Astrocyte (in vitro differentiated cells and primary cell): Measurements from ENCODE around the gene NFAT5. TPM values are rescaled to one million over a fixed set of nuclear protein-coding genes. Genes with fewer than 3 reads are reported as not detected.

Experiments
- DNase-seq: peaks from one replicate; pipeline ENCODE4 v3.0.0-alpha.2; 2010; ENCODE audit warnings: low read depth
- FAIRE-seq: peaks from 2 replicates; lab custom pipeline; 2011; peaks lifted over from hg19 to GRCh38; lab: Jason Lieb, UNC
- H2AFZ ChIP-seq: 2 replicates; pipeline ENCODE4 v1.6.0; 2012; ENCODE audit warnings: low read depth, low read length, inconsistent platforms
- H3K27ac ChIP-seq: 2 replicates; pipeline ENCODE4 v1.5.1; 2011; ENCODE audit warnings: low read depth, low read length, inconsistent platforms
- H3K27me3 ChIP-seq: 2 replicates; pipeline ENCODE4 v1.6.0; 2011; ENCODE audit warnings: low read length, inconsistent platforms; ENCODE audit not compliant: insufficient read depth
- H3K36me3 ChIP-seq: 2 replicates; pipeline ENCODE4 v1.5.1; 2011; ENCODE audit warnings: low read length, inconsistent platforms; ENCODE audit not compliant: insufficient read depth
- H3K4me1 ChIP-seq: 2 replicates; pipeline ENCODE4 v1.5.1; 2011; ENCODE audit warnings: low read length, inconsistent platforms; ENCODE audit not compliant: insufficient read depth
- H3K4me2 ChIP-seq: 2 replicates; pipeline ENCODE4 v1.6.0; 2012; ENCODE audit warnings: low read length, inconsistent platforms
- H3K4me3 ChIP-seq: 2 replicates; pipeline ENCODE4 v1.5.1; 2011; ENCODE audit warnings: low read depth, mild to moderate bottlenecking, low read length, inconsistent platforms; ENCODE audit not compliant: insufficient read depth
- H3K79me2 ChIP-seq: 2 replicates; pipeline ENCODE4 v1.6.0; 2012; ENCODE audit warnings: mild to moderate bottlenecking, low read length, inconsistent platforms; ENCODE audit not compliant: insufficient read depth
- H3K9ac ChIP-seq: 2 replicates; pipeline ENCODE4 v1.6.0; 2012; ENCODE audit warnings: mild to moderate bottlenecking, low read length, inconsistent platforms
- H3K9me3 ChIP-seq: 2 replicates; pipeline ENCODE4 v1.5.1; 2012; ENCODE audit warnings: low read depth, mild to moderate bottlenecking, low read length, inconsistent platforms; ENCODE audit not compliant: insufficient read depth
- H4K20me1 ChIP-seq: 2 replicates; pipeline ENCODE4 v1.6.0; 2012; ENCODE audit warnings: low read length, inconsistent platforms; ENCODE audit not compliant: insufficient read depth
- H3K27ac Mint-ChIP-seq: one replicate; pipeline ENCODE4 v1.8.0; 2021; ENCODE audit warnings: mild to moderate bottlenecking, mixed read lengths; ENCODE audit not compliant: unreplicated experiment
- H3K27me3 Mint-ChIP-seq: one replicate; pipeline ENCODE4 v1.8.0; 2021; ENCODE audit warnings: low read depth, mixed read lengths; ENCODE audit not compliant: unreplicated experiment
- H3K36me3 Mint-ChIP-seq: one replicate; pipeline ENCODE4 v1.8.0; 2021; ENCODE audit warnings: low read depth, mixed read lengths; ENCODE audit not compliant: unreplicated experiment
- H3K4me1 Mint-ChIP-seq: one replicate; pipeline ENCODE4 v1.8.0; 2021; ENCODE audit warnings: low read depth, mixed read lengths; ENCODE audit not compliant: unreplicated experiment
- H3K4me3 Mint-ChIP-seq: one replicate; pipeline ENCODE4 v1.8.0; 2021; ENCODE audit warnings: mild to moderate bottlenecking, moderate library complexity, mixed read lengths; ENCODE audit not compliant: unreplicated experiment
- H3K9me3 Mint-ChIP-seq: one replicate; pipeline ENCODE4 v1.8.0; 2021; ENCODE audit warnings: mild to moderate bottlenecking, mixed read lengths; ENCODE audit not compliant: unreplicated experiment
- CTCF ChIP-seq: IDR thresholded peaks from 2 replicates; pipeline ENCODE4 v1.5.1; 2011; ENCODE audit warnings: low read depth, mild to moderate bottlenecking, inconsistent platforms, low read length, moderate library complexity; ENCODE audit not compliant: insufficient read depth
- EZH2 ChIP-seq: IDR thresholded peaks from 2 replicates; pipeline ENCODE4 v1.6.1; 2012; ENCODE audit warnings: mild to moderate bottlenecking, low read length, inconsistent platforms; ENCODE audit not compliant: insufficient read depth
- total RNA-seq: library from RNA; stranded (reverse); gene quantifications from 2 replicates; pipeline ENCODE4 v1.2.1, GENCODE V29; 2021

NFAT5 gene
- total RNA-seq, 1 donor from 2014 or later: 96.2 TPM

GRCh38 chr16:69561901-69562300 is 3.9 kb upstream of the NFAT5 start:
- peaks cover 10% of the 10 kb centered on the region for H3K4me1 Mint-ChIP-seq
- TF ChIP-seq EZH2: no peak
- no peak for TF ChIP-seq CTCF
- no peaks in the 10 kb centered on the region for H3K36me3 ChIP-seq
- FAIRE-seq (no peak), DNase-seq (no peak)
- no peak overlapping the region for H3K4me3 Mint-ChIP-seq
- peaks cover 12% of the 10 kb centered on the region for H3K79me2 ChIP-seq
- H3K36me3 Mint-ChIP-seq: peaks cover 5% of the 10 kb centered on the region
- H3K4me3 ChIP-seq: no peak overlapping the region
- H2AFZ ChIP-seq: no peak overlapping the region
- H3K9ac ChIP-seq: no peak overlapping the region
- no peak overlapping the region for H3K27ac Mint-ChIP-seq
- H3K9me3 Mint-ChIP-seq: peaks cover 3% of the 10 kb centered on the region
- H3K27ac ChIP-seq: no peak overlapping the region
- H3K27me3 Mint-ChIP-seq: no peaks in the 10 kb centered on the region
- peaks cover 13% of the 10 kb centered on the region for H3K4me1 ChIP-seq
- H4K20me1 ChIP-seq: peaks cover 2% of the 10 kb centered on the region
- no peak overlapping the region for H3K4me2 ChIP-seq
- H3K9me3 ChIP-seq: no peaks in the 10 kb centered on the region
- no peaks in the 10 kb centered on the region for H3K27me3 ChIP-seq

GRCh38 chr16:69562813-69563212 is 3.0 kb upstream of the NFAT5 start:
- DNase-seq (no peak), FAIRE-seq (no peak)
- Histone ChIP-seq H3K4me2 (no peak overlapping the region), H3K4me3 (no peak overlapping the region), H3K36me3 (no peaks in the 10 kb centered on the region), H3K9me3 (no peaks in the 10 kb centered on the region), H4K20me1 (peaks cover 11% of the 10 kb centered on the region), H3K27ac (no peak overlapping the region), H2AFZ (no peak overlapping the region), H3K4me1 (peaks cover 18% of the 10 kb centered on the region), H3K27me3 (no peaks in the 10 kb centered on the region), H3K9ac (no peak overlapping the region), H3K79me2 (peaks cover 22% of the 10 kb centered on the region)
- peaks cover 1% of the 10 kb centered on the region for H3K36me3 Mint-ChIP-seq
- no peak overlapping the region for H3K27ac Mint-ChIP-seq
- peaks cover 10% of the 10 kb centered on the region for H3K4me1 Mint-ChIP-seq
- H3K9me3 Mint-ChIP-seq: no peaks in the 10 kb centered on the region
- TF ChIP-seq EZH2: no peak
- no peak for TF ChIP-seq CTCF
- no peaks in the 10 kb centered on the region for H3K27me3 Mint-ChIP-seq
- H3K4me3 Mint-ChIP-seq: no peak overlapping the region
